GM21360 (cell line): ENCODE data around the gene REXO1.

Experiments
- ATAC-seq: cut with Tn5 transposase; IDR thresholded peaks from one replicate; pipeline ENCODE4 v1.9.1; 2021; ENCODE audit warnings: mild to moderate bottlenecking, moderate library complexity; ENCODE audit not compliant: unreplicated experiment

Gene REXO1

GRCh38 chr19:1794424-1795172 lies 53.7 kb downstream of the REXO1 start:
- no peak for ATAC-seq

GRCh38 chr19:1791879-1792278 lies 56.4 kb downstream of the REXO1 start:
- ATAC-seq = no peak

- ATAC-seq = no peak
These were observed 58.1 kb downstream of the REXO1 start for GRCh38 chr19:1790054-1790792.

GRCh38 chr19:1789261-1790041 lies 58.8 kb downstream of the REXO1 start:
- ATAC-seq = no peak

GRCh38 chr19:1787116-1787515 lies 61.2 kb downstream of the REXO1 start:
- no peak for ATAC-seq

GRCh38 chr19:1786668-1787067 lies 61.6 kb downstream of the REXO1 start:
- no peak for ATAC-seq

- no peak for ATAC-seq
These were observed 63.0 kb downstream of the REXO1 start for GRCh38 chr19:1785310-1785709.

- no peak for ATAC-seq
These were observed 64.4 kb downstream of the REXO1 start for GRCh38 chr19:1783874-1784273.

- no peak for ATAC-seq
These were observed 64.9 kb downstream of the REXO1 start for GRCh38 chr19:1783354-1783753.

GRCh38 chr19:1782521-1782920 lies 65.8 kb downstream of the REXO1 start:
- no peak for ATAC-seq

GRCh38 chr19:1780272-1780958 lies 67.9 kb downstream of the REXO1 start:
- no peak for ATAC-seq

- no peak for ATAC-seq
These were observed 68.7 kb downstream of the REXO1 start for GRCh38 chr19:1779574-1779973.

- no peak for ATAC-seq
These were observed 71.1 kb downstream of the REXO1 start for GRCh38 chr19:1777149-1777548.

- ATAC-seq = no peak
These were observed 71.6 kb downstream of the REXO1 start for GRCh38 chr19:1776606-1777147.

- ATAC-seq = no peak
These were observed 72.2 kb downstream of the REXO1 start for GRCh38 chr19:1775951-1776605.

GRCh38 chr19:1774989-1775772 lies 73.1 kb downstream of the REXO1 start:
- no peak for ATAC-seq

- no peak for ATAC-seq
These were observed 75.1 kb downstream of the REXO1 start for GRCh38 chr19:1773184-1773583.

GRCh38 chr19:1770866-1771576 lies 77.3 kb downstream of the REXO1 start:
- ATAC-seq = no peak

GRCh38 chr19:1769645-1769985 lies 78.7 kb downstream of the REXO1 start:
- ATAC-seq = no peak
